HFF-Myc (cell line): ENCODE measurements around the gene SHOC2.

ENCODE experiments used
- DNase-seq: peaks from one replicate; pipeline ENCODE4 v3.0.0-alpha.2; 2011; ENCODE audit warnings: low read depth; ENCODE audit errors: extremely low read depth
- H3K4me3 ChIP-seq: replicated peaks from 2 replicates; pipeline ENCODE4 v1.5.1; 2011; ENCODE audit warnings: low read depth, mild to moderate bottlenecking, control low read depth, low read length
- CTCF ChIP-seq: IDR thresholded peaks from 2 replicates; pipeline ENCODE4 v1.5.1; 2012; ENCODE audit warnings: mild to moderate bottlenecking, low read depth, low read length, control low read depth; ENCODE audit errors: missing control alignments

The SHOC2 gene

GRCh38 chr10:110916554-110917346, 2.7 kb upstream of the SHOC2 start:
- no peak for TF ChIP-seq CTCF
- no peak for DNase-seq
- no peak overlapping the region for H3K4me3 ChIP-seq

- TF ChIP-seq CTCF = no peak
- peak overlapping the region; percentile 72 for H3K4me3 ChIP-seq
- peak; percentile 78 for DNase-seq
Measured at GRCh38 chr10:110918269-110918642, 1.1 kb upstream of the SHOC2 start.

GRCh38 chr10:110918643-110919348, 608 bp upstream of the SHOC2 start, which contains the start of gene BBIP1:
Gene BBIP1, minus strand, starts transcription at chr10:110919180. Its CDS starts 1,023 bp downstream, at chr10:110918157.
- no peak for TF ChIP-seq CTCF
- peak within 1 kb of the TSS; percentile 85 for H3K4me3 ChIP-seq
- DNase-seq = peak; percentile 99

- no peak for TF ChIP-seq CTCF
- H3K4me3 ChIP-seq = peak overlapping the region; percentile 85
- DNase-seq = no peak
Measured at GRCh38 chr10:110919971-110920881, 822 bp downstream of the SHOC2 start.

GRCh38 chr10:110923856-110924493, 4.6 kb downstream of the SHOC2 start:
- no peak for TF ChIP-seq CTCF
- no peak for DNase-seq
- H3K4me3 ChIP-seq = no peak overlapping the region

GRCh38 chr10:110927461-110927860, 8.1 kb downstream of the SHOC2 start:
- no peak for DNase-seq
- no peak overlapping the region for H3K4me3 ChIP-seq
- TF ChIP-seq CTCF = no peak
